Measurements from ENCODE around the gene CCDC92.
"Not testable (repeated sequence)": the region's sequence is repeated elsewhere in the genome, so short reads cannot be mapped to it uniquely, and the experiment has no call there.

CCDC92 gene

DNA sequence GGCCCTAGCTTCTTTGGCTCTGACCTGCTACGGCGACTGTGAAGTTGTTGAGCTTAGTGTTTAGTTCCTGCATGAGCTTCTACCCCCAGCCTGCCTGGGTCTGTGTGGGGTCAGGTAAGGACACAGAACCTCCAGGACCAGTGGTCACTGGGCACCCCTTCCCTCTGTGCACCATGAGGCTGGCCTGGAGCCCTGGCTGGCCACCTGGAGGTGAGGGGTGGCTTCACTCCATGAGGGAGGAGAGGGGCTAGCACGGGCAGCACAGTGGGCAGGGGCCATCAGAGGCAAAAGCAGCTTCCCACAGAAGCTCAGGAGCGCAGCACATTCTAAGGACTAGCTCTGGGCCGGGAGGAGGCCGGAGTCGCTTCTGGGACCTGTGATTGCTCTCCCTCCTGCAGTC is 36.7 kb downstream of the CCDC92 start:
- DNase-seq: no peak

DNA sequence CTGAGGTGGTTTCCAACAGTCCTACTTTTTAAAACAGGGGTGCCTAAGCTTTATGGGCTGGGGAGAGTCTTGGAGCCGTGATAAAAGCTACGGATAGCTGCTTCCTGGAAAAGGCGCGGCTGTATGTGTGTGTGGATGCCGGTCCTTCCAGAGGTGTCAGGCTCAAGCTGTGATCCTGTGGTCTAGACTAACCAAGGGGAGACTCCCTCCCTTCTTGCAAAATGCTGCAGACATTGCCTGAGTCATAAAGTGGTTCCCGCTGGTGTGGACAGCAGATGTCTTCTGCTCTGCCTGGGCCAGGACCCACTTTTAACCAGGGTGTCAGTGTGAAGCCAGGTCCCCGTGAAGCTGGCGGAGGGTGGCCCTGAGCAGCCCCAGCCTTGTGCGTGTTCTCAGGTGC is 37.8 kb downstream of the CCDC92 start:
- DNase-seq: no peak

DNA sequence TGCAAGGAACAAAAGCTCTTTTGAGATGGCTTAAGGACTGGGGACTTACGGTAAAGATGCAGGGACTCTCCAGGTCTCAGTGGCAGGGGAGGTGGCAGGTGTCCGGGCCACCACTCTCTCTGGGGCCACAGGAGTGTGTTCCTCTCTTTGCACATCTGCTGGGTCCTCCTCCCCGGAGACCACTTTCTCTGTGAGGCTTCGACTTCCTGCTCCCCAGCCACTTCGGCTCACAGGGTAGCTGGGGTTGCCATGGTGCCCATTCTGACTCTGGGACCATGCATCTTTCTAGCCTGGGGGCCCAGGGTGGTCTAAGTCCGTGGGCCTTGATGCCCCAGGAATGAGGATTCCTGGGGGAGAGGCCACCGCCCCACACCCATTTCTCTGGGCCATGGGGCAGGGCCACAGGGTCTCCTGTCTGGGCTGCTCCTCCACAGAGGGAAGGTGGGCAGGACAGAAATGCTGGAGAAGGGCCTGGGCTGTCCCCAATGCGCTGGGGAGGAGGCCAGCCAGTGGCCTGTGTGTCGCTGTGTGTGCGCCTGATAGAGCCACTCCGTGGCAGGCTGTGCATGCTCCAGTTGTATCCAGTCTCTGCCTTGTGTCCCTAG is 38.5 kb downstream of the CCDC92 start:
- no peak for DNase-seq

DNA sequence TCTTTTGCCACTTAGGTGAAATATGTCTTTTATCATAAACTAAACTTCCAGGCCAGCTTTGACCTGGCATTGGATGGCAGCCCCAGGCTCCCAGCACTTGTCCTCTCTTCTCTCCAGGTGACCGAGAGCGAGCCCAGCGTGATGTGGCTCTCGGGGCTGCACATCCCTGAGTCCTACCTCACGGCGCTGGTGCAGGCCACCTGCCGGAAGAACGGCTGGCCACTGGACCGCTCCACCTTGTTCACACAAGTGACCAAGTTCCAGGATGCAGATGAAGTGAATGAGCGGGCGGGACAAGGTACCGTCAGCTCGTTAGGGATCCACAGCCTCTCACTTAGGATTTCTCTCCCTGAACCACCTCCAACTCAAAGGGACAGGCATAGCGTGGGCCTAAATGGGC is 39.4 kb downstream of the CCDC92 start:
- no peak for DNase-seq

DNA sequence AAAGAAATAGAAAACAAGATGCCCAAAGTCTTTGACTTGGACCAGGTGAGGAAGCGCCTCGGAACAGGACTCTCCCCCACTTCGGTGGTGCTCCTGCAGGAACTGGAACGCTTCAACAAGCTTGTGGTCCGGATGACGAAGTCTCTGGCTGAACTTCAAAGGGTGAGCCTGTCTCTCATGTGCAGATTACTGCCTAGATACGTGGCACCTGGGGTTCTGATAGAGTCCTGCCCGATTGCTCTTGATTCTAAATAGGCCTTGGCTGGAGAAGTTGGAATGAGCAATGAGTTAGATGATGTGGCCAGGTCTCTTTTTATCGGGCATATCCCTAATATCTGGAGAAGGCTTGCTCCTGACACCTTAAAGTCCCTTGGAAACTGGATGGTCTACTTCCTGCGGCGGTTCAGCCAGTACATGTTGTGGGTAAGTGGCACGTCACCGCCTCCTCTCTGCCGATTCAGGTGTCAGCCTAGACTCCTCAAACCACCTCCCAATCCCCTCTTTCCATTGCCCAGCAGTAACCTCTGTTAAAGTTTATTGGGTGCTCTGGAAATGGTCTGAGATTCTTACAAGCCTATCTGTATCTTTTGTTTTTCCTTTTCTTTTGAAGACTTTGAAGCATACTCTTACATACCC is 40.8 kb downstream of the CCDC92 start:
- DNase-seq: no peak

DNA sequence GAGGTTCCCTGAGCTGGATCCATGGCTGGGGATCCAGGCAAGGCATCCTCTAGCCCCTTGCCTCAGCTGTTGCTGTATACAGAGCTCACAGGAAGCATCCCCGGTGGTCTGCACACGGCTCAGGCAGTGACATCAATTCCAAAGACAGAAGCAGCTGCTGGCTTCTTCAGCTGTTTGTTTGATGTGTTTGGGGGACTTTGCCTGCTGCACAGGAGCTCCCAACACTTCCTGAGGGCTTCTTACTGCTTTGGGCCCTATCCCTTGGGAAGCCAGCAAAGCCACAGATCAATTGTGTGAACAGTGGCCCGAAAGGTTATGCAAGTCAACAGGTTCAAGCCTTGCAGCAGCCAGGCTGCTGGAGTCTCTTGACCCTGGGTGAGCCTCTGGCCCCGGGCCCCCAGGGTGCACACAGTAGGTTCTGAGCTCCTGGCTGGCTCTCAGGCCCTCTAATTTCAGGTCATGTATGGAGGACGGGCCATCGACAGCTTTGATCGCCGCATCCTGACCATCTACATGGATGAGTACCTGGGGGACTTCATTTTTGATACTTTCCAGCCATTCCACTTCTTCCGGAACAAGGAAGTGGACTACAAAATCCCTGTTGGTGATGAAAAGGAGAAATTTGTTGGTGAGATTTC is 42.6 kb downstream of the CCDC92 start:
- DNase-seq: no peak

DNA sequence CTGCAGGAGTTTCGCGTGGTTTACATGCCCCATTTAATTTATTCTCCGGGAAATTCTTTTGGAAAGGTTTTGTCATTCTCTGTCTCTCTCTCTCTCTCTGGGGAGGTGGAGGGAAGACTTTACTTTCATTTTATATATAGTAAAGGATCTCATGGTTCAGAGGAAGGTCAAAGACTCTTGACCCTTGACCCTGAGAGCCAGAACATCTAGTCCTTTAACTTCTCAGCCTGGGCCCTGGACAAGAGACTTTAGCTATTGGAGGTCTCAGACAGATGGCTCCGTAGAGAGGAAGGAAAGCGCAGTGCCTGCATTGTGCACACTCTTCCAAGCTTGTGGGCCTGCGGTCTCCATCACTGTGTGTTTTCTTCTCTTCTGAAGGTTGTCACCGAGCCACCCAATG is 43.7 kb downstream of the CCDC92 start:
- DNase-seq: no peak

DNA sequence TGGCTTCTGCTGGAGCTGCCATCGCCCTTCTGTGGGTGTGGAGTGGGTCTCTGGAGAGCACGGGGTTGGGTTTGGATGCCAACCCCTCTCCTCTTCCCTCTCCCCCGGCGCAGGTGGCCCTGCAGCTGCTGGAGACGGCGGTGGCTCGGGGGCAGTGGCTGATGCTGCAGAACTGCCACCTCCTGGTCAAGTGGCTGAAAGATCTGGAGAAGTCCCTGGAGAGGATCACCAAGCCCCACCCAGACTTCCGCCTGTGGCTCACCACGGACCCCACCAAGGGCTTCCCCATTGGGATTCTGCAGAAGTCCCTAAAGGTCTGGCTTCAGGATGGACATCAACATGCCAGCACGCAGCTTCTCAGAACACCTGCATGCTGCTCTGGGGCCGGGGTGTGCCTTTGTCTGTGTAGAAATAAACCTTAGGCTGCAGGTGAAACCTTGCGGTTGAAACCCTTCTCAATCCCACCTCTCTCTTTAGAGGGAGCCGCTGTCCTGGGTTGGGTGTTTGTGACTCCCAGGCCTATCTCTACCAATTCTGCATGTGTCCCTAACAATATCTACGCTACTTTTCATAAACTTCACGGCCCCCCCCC is 44.3 kb downstream of the CCDC92 start:
- no peak for DNase-seq

DNA sequence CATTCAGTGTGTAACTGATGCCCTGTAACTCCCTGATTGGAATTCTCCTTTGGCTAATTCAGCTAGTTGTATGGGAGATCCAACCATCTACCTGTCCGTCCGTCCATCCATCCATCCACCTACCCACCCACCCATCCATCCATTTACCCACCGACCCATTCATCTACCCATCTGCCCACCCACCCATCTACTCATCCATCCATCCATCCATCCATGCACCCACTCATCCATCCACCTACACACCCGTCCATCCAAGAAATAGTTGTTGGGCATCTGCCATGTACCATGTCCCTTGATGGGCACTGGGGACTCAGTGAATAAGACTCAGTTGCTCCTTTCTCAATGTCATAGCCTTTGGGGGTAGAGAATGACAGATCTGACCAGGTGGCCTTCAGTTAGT is 48.1 kb downstream of the CCDC92 start:
- no peak for DNase-seq

DNA sequence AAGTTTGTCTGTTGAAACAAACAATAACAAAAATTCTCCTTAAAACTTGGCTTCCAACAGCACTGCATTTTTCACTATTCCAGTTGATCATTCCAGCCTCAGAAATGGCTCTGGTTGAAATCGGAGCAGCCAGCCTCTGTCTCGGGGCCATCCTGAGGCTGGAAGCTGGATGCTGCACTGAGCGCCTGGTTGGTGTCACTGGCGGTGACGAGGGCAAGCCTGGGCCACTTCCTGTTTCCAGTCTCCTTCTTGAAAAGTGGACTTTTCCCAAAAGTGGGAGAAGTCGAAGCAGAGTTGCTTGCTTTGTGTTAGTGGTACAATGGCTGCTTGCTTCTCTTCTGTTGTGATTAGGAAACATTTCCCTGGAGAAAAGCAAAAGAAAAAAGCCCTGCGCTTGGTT is 48.7 kb downstream of the CCDC92 start:
- DNase-seq: no peak

DNA sequence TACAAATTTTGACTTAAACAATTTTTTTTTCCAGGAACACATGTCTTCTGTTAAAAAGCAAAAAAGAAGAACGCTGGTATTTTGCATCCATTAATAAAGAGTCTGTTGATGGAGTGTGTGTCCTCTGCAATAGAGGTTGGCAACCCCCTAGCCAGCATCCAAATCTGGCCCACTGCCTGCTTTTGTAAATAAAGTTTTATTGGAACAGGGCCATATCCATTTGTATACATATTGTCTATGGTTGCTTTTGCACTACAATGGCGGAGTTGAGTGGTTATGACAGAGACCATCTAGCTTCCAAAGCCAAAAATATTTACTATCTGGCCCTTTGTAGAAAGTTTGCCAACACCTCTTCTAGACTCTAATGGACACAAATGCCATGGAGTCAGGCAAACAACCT is 49.6 kb downstream of the CCDC92 start:
- DNase-seq: no peak

DNA sequence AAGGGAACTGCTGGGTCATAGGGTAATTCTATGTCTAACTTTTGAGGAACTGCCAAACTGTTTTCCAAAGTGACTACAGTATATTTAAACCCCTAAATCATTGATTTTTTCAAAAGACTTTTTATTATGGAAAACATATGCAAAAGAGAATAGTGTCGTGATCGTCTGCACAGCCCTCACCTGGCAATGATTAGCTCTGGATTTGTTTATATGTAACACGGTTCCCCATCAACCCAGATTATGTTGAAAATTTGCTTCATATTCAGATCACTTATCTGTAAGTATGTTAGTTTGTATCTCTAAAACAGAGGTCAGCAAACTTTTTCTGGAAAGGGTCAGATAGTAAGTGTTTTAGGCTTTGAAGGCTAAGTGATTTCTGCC is 52.7 kb downstream of the CCDC92 start:
- no peak for DNase-seq

DNA sequence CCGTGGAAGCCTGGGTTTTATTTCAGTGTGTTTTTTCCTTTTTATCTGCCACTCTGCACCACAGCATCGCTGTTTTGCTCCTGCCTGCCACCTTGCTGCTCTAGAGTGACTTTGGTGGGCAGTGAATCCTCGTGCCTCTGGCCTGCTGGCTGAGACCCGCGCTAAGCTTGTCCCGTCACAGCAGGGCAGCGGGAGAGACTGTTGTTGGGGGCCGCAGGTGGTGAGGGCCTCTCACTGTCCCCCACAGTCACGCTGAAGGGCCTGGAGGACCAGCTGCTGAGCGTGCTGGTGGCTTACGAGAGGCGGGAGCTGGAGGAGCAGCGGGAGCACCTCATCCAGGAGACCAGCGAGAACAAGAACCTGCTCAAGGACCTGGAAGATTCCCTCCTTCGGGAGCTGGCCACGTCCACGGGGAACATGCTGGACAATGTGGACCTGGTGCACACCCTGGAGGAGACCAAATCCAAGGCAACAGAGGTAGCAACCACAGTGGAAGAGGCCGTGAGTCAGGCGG is 55.2 kb downstream of the CCDC92 start:
- DNase-seq: no peak

DNA sequence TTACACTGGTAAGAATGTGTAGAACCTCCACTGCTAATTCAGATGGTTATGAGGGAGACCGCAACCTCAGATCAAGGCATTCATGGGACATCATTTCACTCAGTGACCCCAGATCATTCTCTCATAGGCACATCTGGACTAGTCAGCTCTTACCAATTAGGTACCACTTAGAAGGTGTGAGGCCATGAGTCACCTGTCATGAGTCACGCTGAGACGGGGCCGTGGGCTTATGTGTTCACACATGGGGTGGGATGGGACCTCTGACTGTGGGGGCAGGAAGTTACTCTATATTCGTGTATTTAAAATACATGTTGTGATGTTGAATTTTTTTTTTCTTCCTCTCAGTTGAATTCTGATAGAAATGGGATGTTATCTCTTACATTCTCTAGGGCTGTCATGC is 55.9 kb downstream of the CCDC92 start:
- no peak for DNase-seq

DNA sequence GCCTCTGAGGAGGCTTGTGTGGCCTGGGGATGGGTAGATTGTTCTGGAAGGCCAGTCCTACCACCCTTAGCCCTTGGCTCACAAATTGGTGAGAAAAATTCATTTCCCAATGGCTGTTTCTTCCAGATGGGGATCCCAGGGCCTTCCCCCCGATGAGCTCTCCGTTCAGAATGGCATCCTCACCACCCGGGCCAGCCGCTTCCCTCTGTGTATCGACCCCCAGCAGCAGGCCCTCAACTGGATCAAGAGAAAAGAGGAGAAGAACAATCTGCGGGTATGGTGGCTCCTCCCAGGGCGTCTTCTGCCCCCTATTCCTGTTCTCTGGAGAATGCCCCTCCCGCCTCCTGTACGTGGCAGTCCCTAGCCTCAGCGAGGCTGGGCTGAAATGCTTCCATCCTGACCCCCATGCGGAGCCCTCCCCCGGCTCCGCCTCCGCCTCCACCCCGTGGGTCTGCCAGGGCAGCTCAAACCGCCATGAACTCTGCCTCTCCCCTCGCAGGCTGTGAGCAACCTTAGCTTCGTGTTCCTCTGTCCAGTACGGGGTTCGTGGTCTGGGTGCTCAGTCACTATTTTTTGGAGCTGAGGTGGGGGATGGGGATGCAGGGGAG is 57.8 kb downstream of the CCDC92 start:
- DNase-seq: peak; percentile 56

DNA sequence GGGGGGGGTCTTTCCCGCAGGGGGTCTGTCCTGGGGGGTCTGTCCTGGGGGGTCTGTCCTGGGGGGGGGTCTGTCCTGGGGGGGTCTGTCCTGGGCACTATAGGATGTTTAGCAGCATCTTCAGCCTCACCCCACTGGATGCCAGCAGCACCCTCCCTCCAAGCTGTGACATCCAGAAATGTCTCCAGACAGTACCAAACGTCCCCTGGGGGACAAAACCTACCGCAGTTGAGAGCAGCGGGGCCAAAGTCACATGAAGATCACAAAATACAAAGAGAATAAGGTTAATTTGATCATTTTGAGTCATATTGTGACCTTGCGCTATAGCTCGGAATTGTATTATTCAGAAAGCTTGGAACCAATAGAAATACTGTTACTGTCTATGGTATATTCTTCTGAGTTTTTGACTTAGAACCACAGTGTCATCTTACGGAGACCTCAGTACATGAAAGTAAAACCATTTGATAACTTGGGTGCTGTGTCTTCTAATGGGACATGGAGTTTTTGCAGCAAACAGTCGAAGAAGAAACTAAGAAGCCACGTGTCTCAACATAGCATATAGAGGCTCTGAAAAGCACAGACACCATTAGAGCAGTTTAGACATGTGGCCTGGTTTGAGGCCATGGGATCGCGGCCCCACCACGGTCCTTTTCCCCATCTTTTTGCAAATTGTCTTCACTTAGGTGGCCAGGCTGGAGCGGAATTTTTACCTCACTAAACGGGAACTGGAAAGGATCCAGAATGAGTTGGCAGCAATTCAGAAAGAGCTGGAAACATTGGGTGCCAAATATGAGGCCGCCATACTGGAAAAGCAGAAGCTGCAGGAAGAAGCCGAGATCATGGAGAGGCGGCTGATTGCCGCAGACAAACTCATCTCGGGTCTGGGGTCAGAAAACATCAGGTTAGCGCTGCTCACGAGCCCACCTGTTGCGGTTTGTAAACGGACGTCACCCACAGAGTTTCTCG is 59.9 kb downstream of the CCDC92 start:
- peak; percentile 55 for DNase-seq

DNA sequence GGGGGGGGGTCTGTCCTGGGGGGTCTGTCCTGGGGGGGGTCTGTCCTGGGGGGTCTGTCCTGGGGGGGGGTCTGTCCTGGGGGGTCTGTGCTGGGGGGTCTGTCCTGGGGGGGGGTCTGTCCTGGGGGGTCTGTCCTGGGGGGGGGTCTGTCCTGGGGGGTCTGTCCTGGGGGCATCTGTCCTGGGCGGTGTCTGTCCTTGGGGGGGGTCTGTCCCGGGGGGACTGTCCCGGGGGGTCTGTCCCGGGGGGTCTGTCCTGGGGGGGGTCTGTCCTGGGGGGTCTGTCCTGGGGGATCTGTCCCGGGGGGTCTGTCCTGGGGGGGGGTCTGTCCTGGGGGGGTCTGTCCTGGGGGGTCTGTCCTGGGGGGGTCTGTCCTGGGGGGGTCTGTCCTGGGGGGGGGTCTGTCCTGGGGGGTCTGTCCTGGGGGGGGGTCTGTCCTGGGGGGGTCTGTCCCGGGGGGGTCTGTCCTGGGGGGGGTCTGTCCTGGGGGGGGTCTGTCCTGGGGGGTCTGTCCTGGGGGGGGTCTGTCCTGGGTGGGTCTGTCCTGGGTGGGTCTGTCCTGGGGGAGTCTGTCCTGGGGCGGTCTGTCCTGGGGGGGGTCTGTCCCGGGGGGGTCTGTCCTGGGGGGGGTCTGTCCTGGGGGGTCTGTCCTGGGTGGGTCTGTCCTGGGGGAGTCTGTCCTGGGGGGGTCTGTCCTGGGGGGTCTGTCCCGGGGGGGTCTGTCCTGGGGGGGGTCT is 60.8 kb downstream of the CCDC92 start:
- DNase-seq: not testable (repeated sequence)

DNA sequence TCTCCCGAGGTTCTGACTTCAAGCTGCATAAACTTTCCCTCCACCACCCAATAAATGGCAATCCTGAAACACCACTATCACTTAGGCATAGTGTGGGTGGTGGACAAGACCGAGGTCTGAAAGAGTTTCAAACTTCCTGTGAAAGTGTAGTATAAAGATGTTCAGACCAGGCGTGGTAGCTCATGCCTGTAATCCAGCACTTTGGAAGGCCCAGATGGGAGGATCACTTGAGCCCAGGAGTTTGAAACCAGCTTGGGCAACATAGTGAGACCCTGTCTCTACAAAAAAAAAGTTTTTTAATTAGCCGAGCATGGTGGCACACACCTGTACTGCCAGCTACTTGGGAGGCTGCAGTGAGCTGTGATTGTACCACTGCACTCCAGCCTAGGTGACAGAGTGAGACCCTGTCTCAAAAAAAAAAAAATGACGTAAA is 61.9 kb downstream of the CCDC92 start:
- peak; percentile 61 for DNase-seq

DNA sequence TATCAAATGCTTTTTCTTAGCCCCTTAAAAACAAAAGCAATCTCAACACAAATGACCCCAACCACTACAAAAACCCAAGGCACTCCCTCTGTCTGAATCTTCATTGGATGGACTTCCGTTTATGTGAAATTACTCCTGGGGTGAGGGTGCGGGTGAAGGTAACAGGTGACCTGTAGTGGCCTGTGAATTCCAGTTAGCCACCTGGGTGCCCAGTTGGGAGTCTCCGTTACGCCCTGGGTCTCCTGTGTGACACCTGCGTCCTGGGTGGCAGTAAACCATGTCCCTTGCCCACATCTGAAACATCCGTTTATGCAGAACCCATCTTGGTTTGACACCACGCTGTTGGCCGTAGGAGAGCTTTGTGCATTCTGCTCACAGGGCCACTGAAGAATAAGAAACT is 62.6 kb downstream of the CCDC92 start:
- DNase-seq: peak; percentile 33

DNA sequence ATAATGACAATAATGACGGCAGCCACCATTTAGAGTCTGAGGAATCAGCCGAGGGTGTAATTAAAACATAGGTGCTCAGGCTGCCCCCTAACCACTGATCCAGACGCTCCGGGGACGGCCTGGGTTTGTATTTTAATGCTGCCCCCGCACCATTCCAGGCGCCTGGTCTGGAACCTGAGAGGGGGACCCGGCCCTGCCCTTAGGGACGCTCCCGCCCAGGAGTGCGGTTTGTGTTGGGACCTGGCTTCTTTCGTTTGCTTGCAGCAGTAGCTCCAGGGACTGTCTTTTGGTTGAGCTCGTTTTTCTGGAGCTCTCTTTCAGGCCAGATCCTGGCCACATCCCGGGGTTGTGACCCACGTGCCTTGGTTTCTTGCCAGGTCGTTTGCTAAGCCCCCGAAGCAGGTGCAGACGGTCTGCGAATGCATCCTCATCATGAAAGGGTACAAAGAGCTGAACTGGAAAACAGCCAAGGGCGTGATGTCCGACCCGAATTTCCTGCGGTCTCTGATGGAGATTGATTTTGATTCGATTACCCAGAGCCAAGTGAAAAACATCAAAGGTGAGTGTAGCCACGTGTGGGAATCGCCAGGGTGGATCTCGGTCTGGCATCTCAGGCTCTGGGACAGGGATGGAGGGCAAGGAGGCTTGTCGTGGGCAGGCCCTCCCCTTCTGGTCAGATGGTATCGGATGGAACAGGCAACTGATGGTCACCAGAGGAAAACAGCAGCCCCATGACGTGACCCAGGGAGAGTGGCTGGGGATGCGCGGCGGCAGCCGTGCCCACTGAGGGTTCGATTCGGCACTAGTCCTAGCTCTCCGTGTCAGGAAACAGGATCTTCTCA is 63.5 kb downstream of the CCDC92 start:
- DNase-seq: peak; percentile 38
